Fibroblast of the aortic adventitia (primary cell): Measurements from ENCODE around the gene TMEM128. TPM values are rescaled to one million over a fixed set of nuclear protein-coding genes. Genes with fewer than 3 reads are reported as not detected.
"Not testable (repeated sequence)": the region's sequence is repeated elsewhere in the genome, so short reads cannot be mapped to it uniquely, and the experiment has no call there.

Experiments used
- DNase-seq: peaks from one replicate; pipeline ENCODE4 v3.0.0-alpha.2; 2010; ENCODE audit warnings: low read depth
- H3K4me3 ChIP-seq: 2 replicates; pipeline ENCODE4 v1.5.1; 2011; ENCODE audit warnings: low read depth, mild to moderate bottlenecking, control low read depth, low read length, moderate library complexity
- CTCF ChIP-seq: IDR thresholded peaks from 2 replicates; pipeline ENCODE4 v1.5.1; 2011; ENCODE audit warnings: mild to moderate bottlenecking, low read length, control low read depth, inconsistent platforms; ENCODE audit not compliant: insufficient read depth
- total RNA-seq: library from RNA; depleted of rRNA; stranded (reverse); fragments of >200 nt; gene quantifications from 2 replicates; pipeline ENCODE4 v1.2.3, GENCODE V29; 2012; ENCODE audit warnings: low replicate concordance

Gene TMEM128
- total RNA-seq, 1 donor: 28.7 TPM

GRCh38 chr4:4256799-4257198 is 8.8 kb upstream of the TMEM128 start:
- DNase-seq: no peak
- no peak overlapping the region for H3K4me3 ChIP-seq
- TF ChIP-seq CTCF: no peak

- H3K4me3 ChIP-seq: no peak overlapping the region
- no peak for TF ChIP-seq CTCF
- DNase-seq: no peak
These were observed 6.6 kb upstream of the TMEM128 start for GRCh38 chr4:4254666-4255065.

GRCh38 chr4:4254199-4254598 is 6.2 kb upstream of the TMEM128 start:
- TF ChIP-seq CTCF: no peak
- H3K4me3 ChIP-seq: no peak overlapping the region
- DNase-seq: no peak

- DNase-seq: no peak
- TF ChIP-seq CTCF: no peak
- no peak overlapping the region for H3K4me3 ChIP-seq
These were observed 1.8 kb upstream of the TMEM128 start for GRCh38 chr4:4249866-4250265.

- DNase-seq, H3K4me3 ChIP-seq: not testable (repeated sequence)
These were observed 1.3 kb upstream of the TMEM128 start for GRCh38 chr4:4249342-4249741.

GRCh38 chr4:4248885-4249203 is 821 bp upstream of the TMEM128 start:
- DNase-seq: no peak
- H3K4me3 ChIP-seq: peak overlapping the region; percentile 70
- TF ChIP-seq CTCF: no peak

GRCh38 chr4:4247696-4248028 is 361 bp downstream of the TMEM128 start:
- no peak for TF ChIP-seq CTCF
- DNase-seq: no peak
- peak overlapping the region; percentile 70 for H3K4me3 ChIP-seq

- no peak for DNase-seq
These were observed 2.9 kb downstream of the TMEM128 start for GRCh38 chr4:4245172-4245571.

GRCh38 chr4:4239551-4239950 is 8.5 kb downstream of the TMEM128 start:
- DNase-seq, H3K4me3 ChIP-seq: not testable (repeated sequence)

More at GRCh38 chr4:4245172-4245571, 2.9 kb downstream of the TMEM128 start:
- H3K4me3 ChIP-seq: no peak overlapping the region
- TF ChIP-seq CTCF: no peak
